A549 (cell line): ENCODE measurements around the gene PUDP.

Experiments used
- BCL3 ChIP-seq: fragments of >200 bp; sonication (Bioruptor Twin); formaldehyde crosslinking; IDR thresholded peaks from 3 replicates; pipeline ENCODE4 v1.6.1; 2016
- BHLHE40 ChIP-seq: IDR thresholded peaks from 2 replicates; pipeline ENCODE4 v1.6.1; 2012; ENCODE audit warnings: low read depth, low read length, inconsistent platforms
- CEBPB ChIP-seq, 2 experiments: fragments of >200 bp in 1 of 2; sonication (Bioruptor Twin) in 1 of 2; formaldehyde crosslinking in 1 of 2; IDR thresholded peaks; 2 replicates each; pipeline ENCODE4 v1.6.1; 2012 to 2016
- CHD2 ChIP-seq: fragments of 150-350 bp; IDR thresholded peaks from 2 replicates; pipeline ENCODE4 v1.6.1; 2014; ENCODE audit warnings: low read length; ENCODE audit not compliant: partially characterized antibody
- CTCF ChIP-seq: fragments of >200 bp; sonication (Bioruptor Twin); formaldehyde crosslinking; IDR thresholded peaks from 3 replicates; pipeline ENCODE4 v1.5.1; 2016
- ESRRA ChIP-seq: fragments of 150-350 bp; IDR thresholded peaks from 2 replicates; pipeline ENCODE4 v1.6.1; 2014; ENCODE audit warnings: mild to moderate bottlenecking, low read length, borderline replicate concordance
- MYC ChIP-seq: IDR thresholded peaks from 2 replicates; pipeline ENCODE4 v1.6.1; 2012; ENCODE audit warnings: mild to moderate bottlenecking, inconsistent platforms, low read length, improper control_type of control experiment, borderline replicate concordance
- POLR2A ChIP-seq: IDR thresholded peaks from 2 replicates; pipeline ENCODE4 v1.6.1; 2012; ENCODE audit warnings: mild to moderate bottlenecking, low read length
- RCOR1 ChIP-seq: fragments of 150-350 bp; IDR thresholded peaks from 2 replicates; pipeline ENCODE4 v1.6.1; 2014; ENCODE audit warnings: antibody characterized with exemption, low read length, low read depth
- REST ChIP-seq: fragments of 200-600 bp; sonication (generic); IDR thresholded peaks from 2 replicates; pipeline ENCODE4 v1.6.1; 2016; ENCODE audit warnings: antibody characterized with exemption, mild to moderate bottlenecking, moderate library complexity
- USF2 ChIP-seq: fragments of 450-650 bp; IDR thresholded peaks from 2 replicates; pipeline ENCODE4 v1.6.1; 2014; ENCODE audit warnings: antibody characterized with exemption
- ZFP36 ChIP-seq: fragments of 450-650 bp; IDR thresholded peaks from 2 replicates; pipeline ENCODE4 v1.6.1; 2014; ENCODE audit warnings: borderline replicate concordance; ENCODE audit not compliant: partially characterized antibody

DNA sequence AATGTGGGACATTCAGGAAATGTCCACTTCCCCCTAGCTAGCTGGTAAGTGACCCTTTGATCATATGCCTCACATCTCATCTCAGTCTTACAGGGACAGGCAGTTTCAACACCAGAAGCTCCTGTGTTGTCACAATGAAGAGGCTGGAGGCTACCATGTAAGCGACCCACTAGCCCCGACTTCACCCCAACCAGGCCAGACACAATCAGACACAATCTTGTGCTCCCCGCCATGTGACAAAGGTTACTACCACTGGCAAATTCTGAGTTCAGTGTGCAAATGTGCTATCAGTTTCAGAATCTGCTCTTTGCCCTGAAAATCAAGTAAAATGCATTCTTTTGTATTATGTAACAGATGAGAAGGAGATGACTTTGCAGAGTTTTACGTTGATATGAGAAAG lies 57.3 kb downstream of the PUDP start:
- TF ChIP-seq CTCF: no peak
- TF ChIP-seq USF2: no peak
- TF ChIP-seq BCL3: no peak
- no peak for TF ChIP-seq BHLHE40
- no peak for TF ChIP-seq ESRRA
- TF ChIP-seq CHD2: no peak
- no peak for TF ChIP-seq RCOR1
- no peak for TF ChIP-seq MYC
- TF ChIP-seq CEBPB (IDR thresholded peaks at IDR 0.05): no peak
- no peak for TF ChIP-seq REST
- no peak for TF ChIP-seq POLR2A
- TF ChIP-seq ZFP36: no peak
